ENCODE results near the gene RENBP.
A peak's percentile ranks its signal among the peaks of the same experiment; 100 is the strongest.

Gene RENBP

GRCh38 chrX:153953892-153954557 lies 9.6 kb upstream of the RENBP start:
- DNase-seq (ENCODE audit: low spot score), result no peak

DNA sequence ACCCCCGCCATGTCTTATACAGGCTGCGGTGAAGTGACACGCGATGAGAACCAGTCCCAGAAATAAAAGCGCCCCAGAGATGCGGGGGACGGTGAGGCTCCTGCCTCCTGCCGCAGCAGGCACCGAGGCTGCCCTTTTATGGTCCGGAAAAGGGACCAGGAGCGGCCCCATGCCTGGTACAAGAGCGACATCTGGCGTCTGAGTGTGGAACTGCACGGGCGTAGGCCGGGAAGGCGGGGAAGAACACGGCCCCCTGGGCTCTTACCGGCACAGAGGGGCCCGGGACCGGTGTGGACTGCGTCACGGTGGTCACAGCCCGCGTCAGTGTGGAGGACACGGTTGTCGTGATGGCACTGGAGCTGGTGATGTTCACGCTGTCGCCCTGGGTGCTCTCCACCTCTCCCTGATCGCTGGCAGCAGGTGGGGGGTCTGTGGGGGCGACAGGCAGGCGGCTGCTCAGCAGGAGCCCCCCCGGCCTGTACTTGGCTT lies 8.9 kb upstream of the RENBP start:
- DNase-seq (ENCODE audit: low spot score), result peak; percentile 72

- no peak for DNase-seq (ENCODE audit: low spot score)
Observed at GRCh38 chrX:153952373-153953026, 8.1 kb upstream of the RENBP start.

DNA sequence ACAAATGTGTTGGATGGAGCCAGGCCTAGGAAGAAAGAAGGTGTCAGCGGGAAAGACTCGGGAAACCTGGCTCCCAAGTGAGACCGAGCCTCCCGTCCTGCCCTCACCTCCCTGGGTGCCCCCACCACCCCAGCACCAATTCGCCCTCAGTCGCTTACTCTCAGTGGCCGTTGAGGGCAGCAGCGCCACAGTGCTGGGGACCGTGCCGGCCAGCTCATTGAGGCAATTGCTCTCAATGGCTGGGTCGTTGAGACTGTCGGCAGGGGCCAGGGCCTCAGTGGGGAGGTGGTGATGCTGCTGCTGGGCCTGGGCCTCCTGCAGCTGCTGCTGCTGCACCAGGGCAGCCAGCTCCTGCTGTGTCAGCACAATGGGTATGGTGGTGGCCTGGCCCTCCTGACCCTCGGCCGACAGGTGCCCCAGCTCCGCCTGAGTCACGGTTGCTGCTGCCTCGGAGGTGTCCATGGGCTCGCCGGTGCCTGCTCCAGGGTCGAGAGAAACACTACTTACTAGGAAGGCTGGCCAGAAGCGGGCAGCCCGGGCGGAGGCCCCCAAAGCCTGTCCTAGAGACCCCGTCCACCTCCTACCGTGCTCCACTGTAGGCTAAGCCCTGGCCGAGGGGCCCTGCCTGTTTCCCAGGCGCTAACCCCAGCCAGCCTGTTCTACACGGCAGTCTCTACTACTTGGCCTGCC lies 7.4 kb upstream of the RENBP start:
- DNase-seq (ENCODE audit: low spot score), result no peak

DNA sequence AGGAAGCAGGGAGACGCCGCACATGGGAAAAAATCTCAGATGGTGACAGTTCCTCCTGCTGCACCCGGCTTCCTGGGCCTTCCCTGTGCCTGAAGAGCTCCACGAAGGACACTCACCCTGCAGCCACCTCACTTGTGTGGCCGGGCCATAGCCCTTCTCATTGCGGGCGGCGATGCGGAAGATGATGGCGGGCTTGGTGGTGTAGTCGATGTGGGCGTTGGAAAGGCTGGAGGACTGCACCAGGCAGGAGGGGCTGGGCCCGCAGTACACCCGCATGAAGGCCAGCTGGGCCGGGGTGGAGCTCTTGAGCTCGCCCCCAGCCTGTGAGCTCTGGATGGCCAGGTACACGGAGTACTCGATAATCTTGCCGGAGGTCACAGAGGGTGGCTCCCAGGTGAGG lies 5.7 kb upstream of the RENBP start:
- DNase-seq (ENCODE audit: low spot score), result no peak

DNA sequence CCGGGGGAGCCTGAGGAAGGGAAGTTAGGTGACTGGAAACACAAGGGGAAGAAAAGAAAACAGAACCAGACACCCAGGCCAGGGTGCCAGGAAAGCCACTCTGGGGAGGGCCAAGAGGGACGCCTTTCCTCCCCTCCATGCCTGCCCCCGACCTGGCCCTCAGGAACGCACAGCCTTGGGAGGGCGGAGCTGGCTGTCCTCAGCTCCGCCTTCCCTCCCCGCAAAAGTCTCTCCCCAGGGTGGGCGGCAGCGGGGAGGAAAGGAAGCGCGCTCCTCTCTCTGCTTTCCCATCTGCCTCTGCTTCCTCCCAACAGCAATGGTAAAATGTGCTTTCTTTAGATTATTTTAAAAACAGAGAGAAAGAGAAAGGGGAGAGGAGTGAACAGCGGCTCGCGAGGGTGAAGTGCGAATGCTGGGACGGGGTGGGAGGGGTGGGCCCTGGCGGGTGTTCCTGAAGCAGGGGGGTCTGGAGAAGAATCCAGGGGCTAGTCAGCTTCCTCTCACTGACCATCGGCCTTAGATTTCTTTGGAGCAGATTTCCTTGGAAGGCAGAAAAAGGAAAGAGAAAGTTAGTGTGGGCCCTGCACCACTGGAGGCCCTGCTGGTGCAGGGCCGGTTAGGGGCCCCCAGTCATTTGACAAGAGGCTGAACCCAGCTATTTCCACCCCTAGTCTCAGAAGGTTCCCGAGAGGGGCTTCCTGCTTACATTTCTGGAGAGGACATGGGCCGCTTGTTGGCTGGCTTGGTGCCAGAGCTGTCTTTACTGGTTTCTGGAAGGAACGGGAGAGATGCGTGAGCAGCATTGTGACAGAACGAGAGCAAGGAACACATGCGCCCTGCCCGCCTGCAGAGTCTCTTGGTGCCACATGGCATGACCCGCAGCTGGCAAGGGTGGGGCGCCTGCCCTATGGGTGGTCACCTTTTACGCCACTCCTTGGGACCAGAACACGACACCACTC lies 4.7 kb upstream of the RENBP start:
- no peak for DNase-seq (ENCODE audit: low spot score)

DNA sequence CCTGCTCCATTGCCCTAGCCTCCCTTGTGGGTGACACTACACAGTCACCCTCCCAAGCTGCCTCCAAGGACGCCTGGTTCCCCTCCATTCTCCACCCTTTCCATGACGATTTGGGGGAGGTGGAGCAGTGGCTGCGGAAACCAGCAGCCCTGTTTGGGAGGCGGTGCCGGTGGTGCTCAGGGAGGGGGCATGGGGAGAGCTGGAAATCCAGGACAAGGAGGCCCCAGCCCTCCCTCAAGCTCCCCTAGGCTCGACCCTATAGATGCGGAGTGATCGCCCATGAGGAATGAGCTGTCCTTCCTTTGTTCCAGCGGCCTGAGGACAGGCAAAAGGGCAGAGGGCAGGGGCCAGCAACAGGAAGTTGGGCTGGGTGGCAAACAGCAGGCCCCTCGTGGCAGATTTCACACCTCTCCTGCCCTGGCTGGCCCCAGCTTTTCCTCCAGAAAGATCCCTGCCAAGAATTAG lies 3.6 kb upstream of the RENBP start:
- DNase-seq (ENCODE audit: low spot score), result no peak

DNA sequence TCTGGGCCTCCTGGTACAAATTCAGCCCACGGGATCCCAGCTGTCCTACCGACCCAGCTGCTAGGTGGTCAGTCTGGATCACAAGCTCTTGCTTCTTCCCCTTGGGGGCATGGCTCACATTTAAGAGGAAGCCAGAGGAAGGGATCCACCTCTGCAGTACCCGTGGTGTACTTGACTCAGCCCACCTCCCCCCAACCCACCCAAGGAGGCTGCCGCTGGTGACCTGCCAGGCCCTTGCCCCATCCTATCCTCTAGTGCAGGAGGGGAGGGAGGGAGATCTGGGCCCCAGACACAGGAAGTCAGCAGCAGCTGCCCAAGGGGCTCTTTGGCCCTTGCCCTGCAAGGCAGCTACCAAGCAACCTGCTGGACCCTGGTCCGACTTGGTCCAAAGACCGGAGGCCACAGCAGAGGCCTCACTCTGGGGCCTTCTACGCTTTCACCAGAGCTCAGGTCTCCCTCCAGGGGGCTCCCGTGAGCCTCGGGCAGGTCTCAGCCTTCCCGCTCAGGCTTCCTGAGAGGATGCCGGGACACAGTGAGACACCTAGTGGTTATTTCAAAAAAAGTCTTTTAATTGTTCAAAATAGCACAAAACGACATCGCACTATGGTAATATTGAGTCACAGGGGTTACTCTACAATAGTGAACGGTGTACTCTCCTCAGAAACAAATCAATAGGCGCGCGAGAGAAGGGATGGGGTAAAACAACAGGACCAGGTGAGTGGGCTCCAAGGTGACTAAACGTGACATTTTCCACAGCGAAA lies 2.7 kb upstream of the RENBP start:
- DNase-seq (ENCODE audit: low spot score), result peak; percentile 84

GRCh38 chrX:153945956-153946943 lies 1.8 kb upstream of the RENBP start:
- no peak for DNase-seq (ENCODE audit: low spot score)

DNA sequence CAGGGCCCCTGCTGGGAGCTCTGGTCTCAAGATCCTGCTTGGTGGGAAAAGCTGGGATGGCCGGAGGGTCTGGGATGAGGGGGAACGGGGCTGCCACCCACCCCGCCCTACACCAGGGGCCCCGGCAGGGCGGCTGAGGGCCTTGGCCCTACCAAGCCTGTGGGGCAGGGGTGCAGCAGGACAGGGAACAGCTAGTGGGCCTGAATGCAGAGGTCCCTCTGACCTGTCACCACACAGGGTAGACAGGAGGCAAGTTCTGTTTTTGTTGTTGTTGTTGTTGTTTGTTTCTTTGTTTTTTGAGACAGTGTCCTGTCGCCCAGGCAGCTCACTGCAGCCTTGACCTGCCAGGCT lies 332 bp upstream of the RENBP start:
- DNase-seq (ENCODE audit: low spot score), result no peak

- DNase-seq (ENCODE audit: low spot score), result no peak
Observed at GRCh38 chrX:153941336-153942252, 2.8 kb downstream of the RENBP start.

- DNase-seq (ENCODE audit: low spot score), result no peak
Observed at GRCh38 chrX:153939573-153939972, 4.9 kb downstream of the RENBP start.

- DNase-seq (ENCODE audit: low spot score), result no peak
Observed at GRCh38 chrX:153938226-153938786, 6.1 kb downstream of the RENBP start.

- DNase-seq (ENCODE audit: low spot score), result no peak
Observed at GRCh38 chrX:153937056-153937455, 7.4 kb downstream of the RENBP start.

- DNase-seq (ENCODE audit: low spot score), result no peak
Observed at GRCh38 chrX:153935326-153935851, 9.1 kb downstream of the RENBP start.

DNA sequence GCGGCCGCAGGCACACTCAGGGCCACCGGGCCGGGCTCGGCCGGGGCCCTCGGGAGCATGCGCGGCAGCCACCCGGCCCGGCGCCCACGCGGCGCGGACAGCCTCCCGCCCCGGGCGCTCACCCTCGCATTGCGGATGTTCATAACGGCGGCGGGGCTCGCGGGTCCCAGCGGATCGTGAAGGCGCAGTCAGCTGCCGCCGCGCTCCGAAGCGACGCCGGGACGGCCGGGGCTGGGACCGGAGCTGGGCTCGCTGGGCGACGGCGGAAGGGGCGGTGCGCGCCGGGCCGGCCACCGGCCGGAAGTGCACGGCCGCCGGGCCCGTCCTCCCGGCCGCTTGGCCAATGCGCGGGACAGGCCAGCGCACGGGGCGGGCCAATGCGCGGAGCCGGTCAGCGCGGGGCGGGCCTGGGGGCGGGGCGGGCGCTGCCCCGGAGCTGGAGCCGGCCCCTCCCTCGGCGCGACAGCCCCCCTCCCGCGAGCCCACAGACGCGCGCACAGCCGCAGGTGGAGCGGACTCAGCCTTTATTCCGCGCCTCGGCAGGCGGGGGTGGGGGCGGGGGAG lies 9.6 kb downstream of the RENBP start, which contains the start of gene NAA10:
Gene NAA10 (minus strand): TSS at position 276 of the 564 bp plus-strand sequence. CDS start 133 bp downstream, at position 143.
- DNase-seq (ENCODE audit: low spot score), result peak; percentile 64

GRCh38 chrX:153934148-153934761 lies 10.2 kb downstream of the RENBP start:
- DNase-seq (ENCODE audit: low spot score), result no peak
